Panc1 (cell line): Measurements from ENCODE around the gene WNK4.

Source experiments
- CTCF ChIP-seq: fragments of 450-650 bp; IDR thresholded peaks from 2 replicates; pipeline ENCODE4 v1.5.1; 2017; ENCODE audit warnings: mild to moderate bottlenecking
- SIN3A ChIP-seq: IDR thresholded peaks from 2 replicates; pipeline ENCODE4 v1.6.1; 2012; ENCODE audit warnings: low read depth, mild to moderate bottlenecking, low read length, moderate library complexity, borderline replicate concordance; ENCODE audit not compliant: insufficient read depth

- TF ChIP-seq CTCF (no peak), SIN3A (no peak)
Observed at GRCh38 chr17:42759982-42760651, 20.3 kb upstream of the WNK4 start.
